Measurements from ENCODE around the gene APBB1IP.
A peak's percentile ranks its signal among the peaks of the same experiment; 100 is the strongest.
"Not testable (repeated sequence)": the region's sequence is repeated elsewhere in the genome, so short reads cannot be mapped to it uniquely, and the experiment has no call there.

The APBB1IP gene

DNA sequence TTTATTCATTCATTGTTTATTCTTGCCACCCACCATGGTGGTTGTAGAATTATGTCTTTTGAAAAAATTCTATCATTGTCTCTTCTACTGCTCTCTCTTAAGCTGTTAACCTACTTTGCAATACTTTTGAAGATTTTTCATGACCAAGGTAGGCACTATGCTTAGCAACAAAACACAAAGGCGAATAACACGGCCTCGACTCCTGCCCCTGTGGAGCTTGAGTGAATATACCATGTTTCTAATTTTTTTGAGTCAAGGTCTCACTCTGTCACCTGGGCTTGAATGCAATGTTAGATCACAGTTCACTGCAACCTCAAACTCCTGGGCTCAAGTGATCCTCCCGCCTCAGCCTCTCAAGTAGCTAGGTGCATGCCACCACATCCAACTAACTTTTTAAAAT is 39.4 kb downstream of the APBB1IP start:
- no peak for DNase-seq (ENCODE audit: low read depth)

DNA sequence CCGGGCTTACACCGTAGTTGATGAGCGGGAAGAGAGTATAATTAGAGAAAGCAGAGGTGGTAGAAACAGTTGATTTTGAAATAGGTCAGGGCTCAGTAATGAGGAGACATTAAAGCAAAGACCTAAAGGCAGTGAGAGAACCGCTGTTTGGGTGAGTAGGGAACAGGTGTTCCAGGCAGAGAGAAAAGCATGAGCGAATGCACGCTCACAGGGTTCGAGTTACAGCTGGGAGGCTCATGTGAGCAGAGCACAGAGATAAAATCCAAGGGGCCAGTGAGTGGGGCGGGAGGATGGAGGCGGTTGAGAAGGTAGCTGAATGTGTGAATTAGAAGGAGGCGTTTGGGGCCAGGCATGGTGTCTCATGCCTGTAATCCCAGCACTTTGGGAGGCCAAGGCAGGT is 39.9 kb downstream of the APBB1IP start:
- no peak for DNase-seq (ENCODE audit: low read depth)

DNA sequence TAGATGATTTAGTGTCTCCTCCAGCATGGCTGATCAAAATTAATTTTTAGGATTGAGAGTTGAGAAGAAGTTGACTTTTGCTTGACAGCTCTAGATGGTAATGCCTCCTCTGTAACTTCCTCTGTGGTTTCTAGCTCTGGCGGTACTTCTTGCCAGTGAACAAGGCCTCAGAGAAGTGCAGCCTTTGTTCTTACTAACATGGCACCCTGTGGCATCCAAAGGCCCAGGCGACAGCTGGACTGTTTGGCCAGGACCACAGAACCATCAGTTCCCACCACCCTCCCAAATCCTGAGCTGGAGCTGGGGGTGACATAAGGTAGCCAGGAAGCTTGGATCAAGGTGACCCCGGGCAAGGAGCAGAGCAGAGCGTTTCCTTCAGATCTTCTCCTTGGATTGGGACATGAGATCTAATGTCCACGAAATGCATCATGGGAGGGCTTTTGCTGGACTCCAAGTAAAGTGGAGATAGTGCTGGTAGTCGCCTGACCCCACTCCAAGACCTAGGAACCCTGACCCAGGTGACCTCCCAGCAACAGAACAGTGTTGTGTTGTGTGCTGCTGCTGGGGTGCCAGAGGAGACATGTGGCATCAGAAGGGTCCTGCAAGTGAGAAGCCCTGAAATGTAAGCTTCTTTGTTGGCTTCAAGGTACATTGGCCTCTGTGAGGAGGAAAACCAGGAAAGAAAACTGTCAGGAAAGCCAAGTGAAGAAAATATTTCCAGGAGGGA is 41.8 kb downstream of the APBB1IP start:
- DNase-seq (ENCODE audit: low read depth) = no peak

DNA sequence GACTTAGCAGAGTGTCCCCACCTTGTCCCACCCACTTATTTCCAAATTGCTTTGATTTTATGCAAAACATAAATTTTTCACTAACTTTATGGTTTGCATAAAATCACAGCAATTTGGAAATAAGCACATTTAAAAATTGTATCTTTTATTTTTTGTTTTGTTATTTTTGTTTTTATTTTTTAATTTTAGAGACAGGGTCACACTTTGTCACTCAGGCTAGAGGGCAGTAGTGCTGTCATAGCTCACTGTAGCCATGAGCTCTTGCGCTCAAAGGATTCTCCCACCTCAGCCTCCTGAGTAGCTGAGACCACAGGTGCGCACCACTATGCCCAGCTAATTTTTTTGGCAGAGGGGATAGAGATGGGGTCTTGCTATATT is 43.2 kb downstream of the APBB1IP start:
- DNase-seq (ENCODE audit: low read depth) = no peak

DNA sequence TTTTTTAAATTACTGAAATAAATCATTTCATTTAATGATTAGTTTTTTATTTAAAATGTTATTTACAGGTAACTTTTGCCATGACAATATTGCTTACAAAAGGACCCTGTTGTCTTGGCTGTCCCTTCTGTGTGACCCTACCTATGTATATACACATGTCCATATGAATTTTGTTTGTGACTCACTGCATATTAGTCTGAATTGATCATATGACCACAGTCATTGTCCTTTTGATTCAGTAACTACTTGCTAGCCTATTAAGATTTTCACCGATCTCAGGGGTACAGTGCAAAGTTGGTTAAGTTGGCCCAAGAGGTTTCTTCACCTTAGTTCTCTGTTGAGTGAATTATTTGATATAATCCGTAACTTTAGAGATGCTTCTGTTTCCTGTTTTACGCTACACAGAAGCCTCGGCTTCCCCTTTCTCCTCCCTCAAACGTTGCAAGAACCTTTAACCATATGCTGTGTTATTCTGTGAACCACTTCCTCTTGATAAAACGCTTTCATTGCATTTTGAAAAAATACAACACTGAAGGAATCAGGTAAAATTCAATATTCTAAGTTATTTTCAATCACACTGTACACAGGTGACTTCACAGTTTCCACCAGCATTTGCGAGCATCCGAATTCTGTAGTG is 43.9 kb downstream of the APBB1IP start:
- no peak for DNase-seq (ENCODE audit: low read depth)

DNA sequence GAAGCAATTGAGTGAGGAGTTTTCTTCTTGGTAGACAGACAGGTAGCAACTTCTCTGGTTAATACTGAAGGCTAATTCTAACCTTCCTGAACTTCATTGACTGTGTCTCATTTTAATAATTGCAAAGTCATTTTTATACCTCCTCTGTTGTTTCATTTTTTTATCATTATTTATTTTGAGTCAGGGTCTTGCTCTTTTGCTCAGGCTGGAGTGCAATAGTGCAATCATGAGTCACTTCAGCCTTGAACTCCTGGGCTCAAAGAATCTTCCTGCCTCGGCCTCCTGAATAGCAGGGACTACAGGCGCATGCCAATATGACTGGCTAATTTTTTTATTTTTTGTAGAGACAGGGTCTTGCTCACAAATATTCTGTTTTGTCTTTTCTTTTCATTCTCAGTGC is 45.4 kb downstream of the APBB1IP start:
- DNase-seq (ENCODE audit: low read depth) = no peak

DNA sequence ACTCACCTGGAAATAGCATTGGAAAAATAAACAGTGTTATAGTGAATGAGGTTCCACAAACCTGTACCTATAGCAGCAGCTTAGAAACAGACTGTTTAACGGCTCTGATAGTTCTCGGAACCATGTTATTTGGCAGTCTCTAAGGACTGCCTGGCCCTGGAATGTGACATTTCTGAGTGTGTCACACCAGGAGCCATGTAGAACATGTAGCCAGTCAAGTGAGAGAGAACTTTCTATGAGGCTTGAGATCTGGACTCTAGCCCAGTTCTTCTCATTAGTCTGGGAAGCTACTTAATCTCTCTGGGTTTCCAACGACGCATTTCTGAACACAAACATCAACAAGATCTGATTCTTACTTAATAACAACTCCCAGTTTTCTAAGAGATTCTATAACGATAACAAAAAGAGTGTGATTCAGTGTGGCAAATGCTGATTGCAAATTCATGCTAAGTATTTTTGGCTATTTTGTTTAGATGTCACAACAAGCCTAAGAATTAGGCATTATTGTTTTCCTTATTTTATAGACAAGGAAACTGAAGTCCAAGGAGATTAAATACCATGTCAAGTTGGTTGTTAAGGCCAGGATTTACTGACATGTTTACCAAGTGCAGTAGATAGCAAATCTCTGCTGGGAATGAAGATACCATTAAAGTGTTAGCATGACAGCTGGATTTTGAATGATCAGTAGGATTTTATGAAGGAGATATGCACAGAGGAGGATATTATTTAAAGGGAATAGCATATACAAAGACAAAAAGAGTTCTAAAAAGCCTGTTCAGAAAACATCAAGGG is 47.2 kb downstream of the APBB1IP start:
- peak; percentile 17 for DNase-seq (ENCODE audit: low read depth)

DNA sequence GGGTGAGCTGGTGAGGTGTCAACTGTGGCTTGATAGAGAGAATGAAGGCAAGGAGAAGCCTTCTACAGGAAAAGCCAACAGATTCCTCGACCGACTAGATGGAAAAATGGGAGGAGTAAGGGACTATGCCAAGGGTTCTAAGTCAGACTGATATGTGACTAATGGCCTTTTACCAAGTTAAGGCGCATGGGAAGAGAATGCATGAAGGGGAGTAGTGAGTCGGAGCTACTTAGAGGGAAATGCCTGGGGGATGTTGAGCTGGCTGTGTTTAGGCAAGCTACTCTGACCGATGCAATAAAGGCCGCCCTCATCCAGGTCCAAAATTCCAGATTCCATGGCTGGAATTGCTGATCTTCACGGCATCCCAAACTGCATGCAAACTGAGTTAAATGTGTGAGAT is 48.2 kb downstream of the APBB1IP start:
- DNase-seq (ENCODE audit: low read depth) = peak; percentile 75

DNA sequence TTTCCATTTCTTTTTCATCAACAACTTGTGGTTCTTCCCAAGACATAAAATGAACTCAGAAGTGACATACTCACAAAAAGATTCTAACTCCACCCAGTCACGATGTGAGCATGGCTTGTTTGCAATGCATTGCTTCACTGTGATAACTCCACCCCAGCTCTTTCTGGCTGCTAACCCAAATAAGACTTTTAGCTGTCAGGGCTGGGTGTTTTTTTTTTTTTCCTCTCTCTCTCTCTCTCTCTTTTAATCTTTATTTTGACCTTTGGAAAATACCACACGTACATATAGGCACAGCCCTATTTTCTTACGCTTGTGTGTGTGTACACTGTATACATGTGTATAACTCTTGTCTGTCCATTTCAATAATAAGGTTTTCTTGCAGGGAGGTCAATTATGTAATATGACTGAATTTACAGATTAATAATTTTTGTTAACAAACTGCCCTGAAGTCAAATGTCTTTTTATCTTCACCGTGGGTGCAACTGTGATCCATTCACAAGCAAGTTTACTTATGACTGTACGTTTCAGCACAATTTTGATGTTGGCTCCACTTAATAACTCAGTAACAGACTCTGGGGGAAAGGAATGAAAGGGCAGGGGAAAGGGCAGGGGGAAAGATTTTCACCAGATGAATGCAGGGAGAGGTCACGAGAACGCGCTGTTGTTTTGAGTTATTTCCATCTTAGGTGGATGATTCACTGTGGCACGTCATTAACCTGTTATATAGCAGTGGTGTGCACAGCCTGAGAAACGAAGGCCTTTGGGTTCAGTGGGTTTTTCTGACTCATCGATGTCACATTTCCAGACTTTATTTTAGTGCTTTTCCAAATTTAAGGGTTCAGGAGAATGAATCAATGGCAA is 49.1 kb downstream of the APBB1IP start:
- peak; percentile 70 for DNase-seq (ENCODE audit: low read depth)

DNA sequence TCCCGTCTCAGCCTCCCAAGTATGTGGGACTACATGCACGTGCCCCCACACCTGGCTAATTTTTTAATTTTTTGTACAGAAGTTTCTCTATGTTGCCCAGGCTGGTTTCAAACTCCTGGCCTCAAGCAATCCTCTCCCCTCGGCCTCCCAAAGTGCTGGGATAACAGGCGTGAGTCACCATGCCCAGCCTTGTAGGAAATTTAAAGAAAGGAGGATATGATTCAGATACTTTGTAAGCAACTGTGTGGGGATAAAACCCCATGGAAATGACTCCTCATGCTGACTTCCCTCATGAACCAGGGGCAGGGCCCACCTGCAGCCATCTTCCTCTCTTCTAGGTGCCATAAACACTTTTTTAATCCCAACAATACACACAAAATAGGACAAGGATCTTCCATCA is 50.2 kb downstream of the APBB1IP start:
- DNase-seq (ENCODE audit: low read depth) = no peak

DNA sequence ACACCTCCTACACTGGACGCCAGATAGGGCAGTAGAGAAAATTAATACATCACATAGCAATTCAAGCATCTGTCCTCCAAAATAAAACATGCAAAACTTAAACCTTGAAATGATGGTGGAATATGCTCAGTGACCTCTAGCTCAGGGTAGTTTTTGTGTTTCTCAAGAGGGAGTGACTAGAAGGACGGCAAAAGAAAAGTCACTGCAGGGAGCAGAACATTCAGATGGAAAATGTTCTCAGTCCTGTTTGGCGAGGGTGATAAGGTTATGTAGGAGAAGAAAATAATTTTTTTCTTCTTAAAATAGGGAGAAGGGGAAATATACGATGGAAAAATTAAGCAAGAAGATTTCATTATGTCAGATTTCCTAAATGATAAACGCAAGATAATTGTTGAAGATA is 50.9 kb downstream of the APBB1IP start:
- DNase-seq (ENCODE audit: low read depth) = no peak

DNA sequence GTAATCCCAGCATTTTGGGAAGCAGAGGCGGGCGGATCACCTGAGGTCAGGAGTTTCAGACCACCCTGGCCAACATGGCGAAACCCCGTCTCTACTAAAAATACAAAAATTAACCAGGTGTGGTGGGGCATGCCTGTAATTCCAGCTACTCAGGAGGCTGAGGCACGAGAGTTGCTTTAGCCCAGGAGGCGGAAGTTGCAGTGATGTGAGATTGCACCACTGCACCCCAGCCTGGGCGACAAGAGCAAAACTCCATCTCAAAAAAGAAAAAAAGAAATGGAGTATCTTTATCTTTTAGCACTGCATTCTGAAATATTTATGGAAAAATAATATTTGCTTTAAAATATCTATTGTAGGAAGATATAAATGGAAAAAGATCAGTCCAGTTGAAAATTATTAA is 52.2 kb downstream of the APBB1IP start:
- not testable (repeated sequence) for DNase-seq (ENCODE audit: low read depth)

DNA sequence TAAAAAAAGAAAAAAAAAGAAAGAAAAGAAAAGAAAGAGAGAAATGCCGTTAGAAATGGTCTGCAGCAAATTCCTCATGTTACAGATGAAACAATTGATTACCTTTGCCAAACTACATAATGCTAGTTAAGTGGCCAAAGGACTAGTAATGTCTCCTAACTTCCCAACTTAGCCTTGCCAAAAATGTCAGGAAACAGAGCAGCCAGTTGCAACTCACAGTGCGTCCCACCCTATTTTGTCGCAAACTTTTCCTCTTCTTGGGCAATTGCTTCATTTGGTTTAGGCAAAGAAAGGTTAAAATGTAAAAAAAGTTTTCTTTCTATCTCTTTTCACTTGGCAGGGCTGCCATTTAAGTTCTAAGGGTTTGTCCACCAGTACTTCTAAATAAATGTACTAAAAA is 53.1 kb downstream of the APBB1IP start:
- no peak for DNase-seq (ENCODE audit: low read depth)

DNA sequence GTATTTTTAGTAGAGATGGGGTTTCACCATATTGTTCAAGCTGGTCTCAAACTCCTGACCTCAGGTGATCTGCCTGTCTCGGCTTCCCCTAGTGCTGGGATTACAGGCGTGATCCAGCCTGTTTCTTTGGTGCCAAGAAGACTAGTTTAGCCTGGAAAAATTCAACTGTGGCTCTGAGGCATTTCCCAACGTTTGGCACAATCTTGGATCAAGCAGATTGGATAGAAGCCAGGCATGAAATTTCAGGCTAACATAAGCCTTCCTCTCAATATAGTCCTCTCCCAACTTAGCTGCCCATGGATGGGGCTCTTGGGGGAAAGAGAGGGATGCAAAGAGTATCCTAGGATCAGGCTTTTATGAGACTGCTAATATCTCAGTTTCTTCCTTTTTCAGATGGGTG is 53.8 kb downstream of the APBB1IP start:
- DNase-seq (ENCODE audit: low read depth) = peak; percentile 18

DNA sequence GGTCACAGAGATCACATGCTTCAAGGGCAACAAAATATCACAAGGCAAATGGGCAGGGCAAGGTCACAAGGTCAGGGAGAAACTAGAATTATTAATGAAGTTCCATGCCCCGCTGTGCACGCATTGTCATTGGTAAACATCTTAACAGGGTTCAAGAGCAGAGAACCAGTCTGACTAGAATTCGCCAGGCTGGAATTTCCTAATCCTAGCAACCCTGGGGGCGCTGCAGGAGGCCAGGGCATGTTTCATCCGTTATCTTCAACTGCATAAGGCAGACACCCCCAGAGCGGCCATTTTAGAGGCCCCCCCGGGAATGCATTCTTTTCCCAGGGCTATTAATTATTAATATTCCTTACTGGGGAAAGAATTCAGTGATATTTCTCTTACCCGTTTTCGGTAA is 54.6 kb downstream of the APBB1IP start:
- not testable (repeated sequence) for DNase-seq (ENCODE audit: low read depth)

DNA sequence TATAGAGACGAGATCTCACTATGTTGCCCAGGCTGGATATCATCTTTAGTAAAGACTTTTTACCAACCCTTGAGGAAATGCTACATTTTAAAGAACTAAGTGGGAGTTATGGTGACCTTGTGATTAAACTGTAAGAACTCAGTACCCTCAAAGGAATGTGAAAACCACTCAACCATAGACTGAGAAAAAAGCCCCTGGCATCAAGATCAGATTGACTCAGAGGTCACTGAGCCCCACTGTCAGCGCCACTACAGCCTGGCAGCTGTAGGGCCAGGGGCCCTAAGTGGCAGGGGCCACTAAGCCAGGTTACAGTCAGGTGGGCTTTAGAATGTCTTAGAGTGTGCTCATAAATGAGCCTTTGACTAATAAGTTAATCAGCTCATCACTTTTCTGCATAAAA is 55.9 kb downstream of the APBB1IP start:
- no peak for DNase-seq (ENCODE audit: low read depth)

DNA sequence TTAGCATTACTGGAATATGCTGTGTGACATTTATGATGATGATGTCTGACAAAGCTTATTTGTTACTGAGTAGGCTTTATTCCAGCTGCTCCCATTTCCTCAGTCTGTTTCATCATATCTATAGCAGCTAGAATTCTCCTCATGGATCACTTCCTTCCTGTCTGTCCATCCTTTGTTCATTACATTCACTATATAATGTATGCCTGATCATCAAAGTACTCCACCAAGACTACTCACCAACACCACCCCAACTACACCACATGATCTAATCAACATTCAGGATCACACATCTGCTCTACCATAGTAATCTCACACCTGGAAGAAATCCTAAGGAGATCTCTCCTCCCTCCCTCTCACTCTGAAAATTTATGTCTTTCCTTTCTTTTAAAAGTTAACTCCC is 61.3 kb downstream of the APBB1IP start:
- no peak for DNase-seq (ENCODE audit: low read depth)

DNA sequence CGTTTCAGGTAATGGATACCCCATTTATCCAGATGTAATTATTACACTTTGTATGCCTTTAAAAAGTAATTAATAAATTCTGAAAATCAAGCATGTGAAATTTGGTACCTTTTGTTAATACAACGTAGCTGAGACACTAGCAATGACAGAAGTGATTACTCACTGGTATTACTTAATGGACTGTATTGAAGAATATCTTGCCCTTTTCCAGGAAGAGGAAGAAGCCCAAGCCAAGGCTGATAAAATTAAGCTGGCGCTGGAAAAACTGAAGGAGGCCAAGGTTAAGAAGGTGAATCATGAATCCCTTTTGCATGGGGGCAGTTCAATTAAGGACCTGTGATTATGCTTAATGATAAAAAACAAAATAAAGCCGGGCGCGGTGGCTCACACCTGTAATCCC is 64.8 kb downstream of the APBB1IP start:
- no peak for DNase-seq (ENCODE audit: low read depth)

DNA sequence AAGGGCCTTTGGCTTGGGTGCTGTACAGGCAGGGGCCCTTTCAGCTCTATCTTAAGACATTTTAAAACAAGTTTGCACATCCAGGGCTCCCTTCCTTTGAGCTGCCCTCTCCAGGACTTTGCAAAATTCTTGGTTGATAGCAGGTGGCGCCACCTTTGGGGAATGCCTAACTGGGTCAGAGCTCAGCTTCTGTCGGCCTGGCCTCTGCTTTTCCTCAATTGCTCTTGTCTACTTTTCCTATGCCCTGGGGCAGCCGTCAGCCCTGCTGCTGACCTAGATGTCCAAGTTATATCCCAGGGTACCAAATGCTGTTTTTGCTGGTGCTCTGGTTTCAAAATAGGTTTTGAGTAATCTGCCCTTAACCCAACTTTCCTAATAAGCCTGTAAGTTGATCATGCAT is 65.8 kb downstream of the APBB1IP start:
- DNase-seq (ENCODE audit: low read depth) = no peak

DNA sequence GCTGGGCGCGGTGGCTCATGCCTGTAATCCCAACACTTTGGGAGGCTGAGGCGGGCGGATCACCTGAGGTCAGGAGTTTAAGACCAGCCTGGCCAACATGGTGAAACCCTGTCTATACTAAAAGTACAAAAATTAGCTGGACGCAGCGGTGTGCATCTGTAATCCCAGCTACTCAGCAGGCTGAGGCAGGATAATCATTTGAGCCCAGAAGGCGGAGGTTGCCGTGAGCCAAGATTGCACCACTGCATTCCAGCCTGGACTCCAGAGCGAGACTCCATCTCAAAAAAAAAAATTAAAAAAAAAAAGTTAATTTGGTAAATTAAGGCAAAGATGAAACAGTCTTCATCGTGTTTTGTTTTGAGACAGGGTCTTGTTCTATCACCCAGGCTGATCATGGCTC is 66.3 kb downstream of the APBB1IP start:
- DNase-seq (ENCODE audit: low read depth) = not testable (repeated sequence)

DNA sequence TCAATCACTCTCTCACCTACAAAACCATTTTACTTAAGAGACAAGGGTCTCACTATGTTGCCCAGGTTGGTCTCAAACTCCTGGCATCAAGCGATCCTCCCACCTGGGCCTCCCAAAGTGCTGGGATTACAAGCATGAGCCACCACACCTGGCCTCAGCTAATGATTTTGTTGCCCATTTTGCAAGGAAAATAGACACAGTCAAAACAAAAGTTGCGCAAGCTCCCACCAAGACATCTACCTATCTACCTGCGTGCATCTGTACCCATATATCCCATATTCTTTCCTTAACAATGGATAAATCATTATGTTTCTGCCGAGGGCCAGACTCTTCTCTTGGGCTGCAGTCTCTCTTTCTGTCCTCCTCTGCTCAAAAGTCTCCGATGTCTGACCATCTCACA is 67.3 kb downstream of the APBB1IP start:
- no peak for DNase-seq (ENCODE audit: low read depth)

DNA sequence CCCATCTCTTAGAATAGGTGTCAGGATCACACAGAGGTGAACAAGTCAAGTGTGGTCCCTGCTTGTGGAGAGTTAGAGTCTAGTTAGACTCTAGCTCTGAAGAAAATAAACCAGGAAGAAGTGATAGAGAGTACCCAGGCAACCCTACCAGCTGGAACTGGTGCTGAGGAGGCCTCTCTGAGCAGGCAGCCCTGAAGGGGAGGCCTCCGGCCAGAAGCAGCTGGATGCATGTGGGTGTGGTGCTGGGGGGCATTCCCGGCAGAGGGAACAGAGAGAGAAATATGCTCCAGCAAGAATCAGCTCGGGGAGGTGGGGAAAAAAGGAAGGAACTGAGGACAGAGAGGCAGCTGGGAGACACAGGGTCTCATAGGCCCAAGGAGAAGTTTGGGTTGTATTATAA is 68.6 kb downstream of the APBB1IP start:
- no peak for DNase-seq (ENCODE audit: low read depth)

Data from fibroblast of gingiva (primary cell).